Neural progenitor cell (in vitro differentiated cells): ENCODE results near the gene DOK3. TPM values are rescaled to one million over a fixed set of nuclear protein-coding genes. Genes with fewer than 3 reads are reported as not detected.

ENCODE experiments used
- DNase-seq: peaks from one replicate; pipeline ENCODE4 v3.0.0-alpha.2; 2016; ENCODE audit warnings: low spot score
- H2AFZ ChIP-seq: fragments of 200-600 bp; sonication (generic); replicated peaks from 2 replicates; pipeline ENCODE4 v1.6.1; 2016; ENCODE audit warnings: antibody characterized with exemption
- H3F3A ChIP-seq: fragments of 200-600 bp; sonication (generic); 2 replicates; pipeline ENCODE4 v1.6.1; 2016; ENCODE audit warnings: antibody characterized with exemption, low read depth
- H3K27ac ChIP-seq: fragments of 200-600 bp; sonication (generic); 2 replicates; pipeline ENCODE4 v1.5.1; 2016; ENCODE audit warnings: mild to moderate bottlenecking
- H3K27me3 ChIP-seq: fragments of 200-600 bp; sonication (generic); 2 replicates; pipeline ENCODE4 v1.6.1; 2016; ENCODE audit warnings: mild to moderate bottlenecking, moderate library complexity
- H3K36me3 ChIP-seq: fragments of 200-600 bp; sonication (generic); 2 replicates; pipeline ENCODE4 v1.5.1; 2016
- H3K4me1 ChIP-seq: fragments of 200-600 bp; sonication (generic); 2 replicates; pipeline ENCODE4 v1.6.1; 2016; ENCODE audit warnings: mixed run types
- H3K4me2 ChIP-seq: fragments of 200-600 bp; sonication (generic); 2 replicates; pipeline ENCODE4 v1.6.1; 2016
- H3K4me3 ChIP-seq: fragments of 200-600 bp; sonication (generic); 2 replicates; pipeline ENCODE4 v1.5.1; 2016
- H3K79me2 ChIP-seq: fragments of 200-600 bp; sonication (generic); 2 replicates; pipeline ENCODE4 v1.6.1; 2016; ENCODE audit warnings: low read depth
- H3K9ac ChIP-seq: fragments of 200-600 bp; sonication (generic); 2 replicates; pipeline ENCODE4 v1.6.1; 2016
- H3K9me3 ChIP-seq: fragments of 200-600 bp; sonication (generic); 2 replicates; pipeline ENCODE4 v1.5.1; 2016; ENCODE audit warnings: low read depth
- H4K20me1 ChIP-seq: fragments of 200-600 bp; sonication (generic); 2 replicates; pipeline ENCODE4 v1.6.1; 2016; ENCODE audit warnings: low read depth
- H3K27ac Mint-ChIP-seq: 3 replicates; pipeline ENCODE4 v1.8.0; 2021; ENCODE audit warnings: mixed read lengths
- H3K27me3 Mint-ChIP-seq: 2 replicates; pipeline ENCODE4 v1.8.0; 2022; ENCODE audit warnings: low read depth, mild to moderate bottlenecking, inconsistent platforms, moderate library complexity, mixed read lengths; ENCODE audit not compliant: insufficient read depth
- H3K36me3 Mint-ChIP-seq: 3 replicates; pipeline ENCODE4 v1.8.0; 2021; ENCODE audit warnings: mixed read lengths
- H3K4me1 Mint-ChIP-seq: 3 replicates; pipeline ENCODE4 v1.8.0; 2021; ENCODE audit warnings: mixed read lengths
- H3K4me3 Mint-ChIP-seq: 3 replicates; pipeline ENCODE4 v1.8.0; 2021; ENCODE audit warnings: mild to moderate bottlenecking, moderate library complexity, mixed read lengths
- H3K9me3 Mint-ChIP-seq: 3 replicates; pipeline ENCODE4 v1.8.0; 2020; ENCODE audit warnings: mixed read lengths
- CTCF ChIP-seq: fragments of 200-600 bp; sonication (generic); IDR thresholded peaks from 2 replicates; pipeline ENCODE4 v1.5.1; 2017; ENCODE audit warnings: antibody characterized with exemption, mild to moderate bottlenecking
- EZH2 ChIP-seq: fragments of 200-600 bp; sonication (generic); IDR thresholded peaks from 2 replicates; pipeline ENCODE4 v1.6.1; 2017; ENCODE audit warnings: antibody characterized with exemption, mild to moderate bottlenecking, moderate library complexity
- EZH2phosphoT487 ChIP-seq: fragments of 200-600 bp; sonication (generic); IDR thresholded peaks from 2 replicates; pipeline ENCODE4 v1.6.1; 2017; ENCODE audit warnings: antibody characterized with exemption
- total RNA-seq: library from RNA; depleted of rRNA; stranded (reverse); fragments of >200 nt; gene quantifications from 2 replicates; pipeline ENCODE4 v1.2.3, GENCODE V29; 2015; ENCODE audit warnings: low replicate concordance

DOK3 gene
- total RNA-seq, 1 donor from 2014 or later = 0.54 TPM

DNA sequence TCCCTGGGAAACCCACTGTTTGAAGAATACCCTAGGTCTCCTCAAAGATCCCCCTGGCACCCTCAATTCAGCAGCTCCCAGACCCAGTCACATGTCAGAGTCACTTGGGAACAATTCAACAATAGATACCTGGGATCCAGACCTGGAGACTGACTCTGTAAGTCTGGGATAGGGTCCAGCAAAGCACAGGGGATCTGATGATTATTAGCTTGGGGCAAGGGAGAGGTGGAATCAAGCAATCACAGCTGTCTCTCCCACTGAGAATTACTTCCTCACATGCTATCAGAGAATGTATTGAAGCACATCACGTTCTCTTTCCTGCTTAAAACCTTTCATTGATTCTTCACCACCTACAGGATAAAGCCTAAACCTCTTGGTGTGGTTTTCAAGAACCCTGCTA lies 38.9 kb upstream of the DOK3 start:
- Mint-ChIP-seq H3K4me3 (no peak overlapping the region), H3K27ac (no peak overlapping the region), H3K27me3 (no peaks in the 10 kb centered on the region), H3K36me3 (peaks cover 13% of the 10 kb centered on the region), H3K4me1 (peaks cover 40% of the 10 kb centered on the region), H3K9me3 (no peaks in the 10 kb centered on the region)
- H3K79me2 ChIP-seq = peaks cover 95% of the 10 kb centered on the region
- no peaks in the 10 kb centered on the region for H3K27me3 ChIP-seq
- H4K20me1 ChIP-seq = peaks cover 95% of the 10 kb centered on the region
- H3K9me3 ChIP-seq = no peaks in the 10 kb centered on the region
- H3K9ac ChIP-seq = no peak overlapping the region
- TF ChIP-seq EZH2phosphoT487 (no peak), CTCF (no peak), EZH2 (no peak)
- H3K4me1 ChIP-seq = peaks cover 22% of the 10 kb centered on the region
- no peak overlapping the region for H2AFZ ChIP-seq
- peaks cover 22% of the 10 kb centered on the region for H3F3A ChIP-seq
- no peaks in the 10 kb centered on the region for H3K36me3 ChIP-seq
- no peak for DNase-seq
- H3K4me2 ChIP-seq = no peak overlapping the region
- H3K4me3 ChIP-seq = no peak overlapping the region
- no peak overlapping the region for H3K27ac ChIP-seq

DNA sequence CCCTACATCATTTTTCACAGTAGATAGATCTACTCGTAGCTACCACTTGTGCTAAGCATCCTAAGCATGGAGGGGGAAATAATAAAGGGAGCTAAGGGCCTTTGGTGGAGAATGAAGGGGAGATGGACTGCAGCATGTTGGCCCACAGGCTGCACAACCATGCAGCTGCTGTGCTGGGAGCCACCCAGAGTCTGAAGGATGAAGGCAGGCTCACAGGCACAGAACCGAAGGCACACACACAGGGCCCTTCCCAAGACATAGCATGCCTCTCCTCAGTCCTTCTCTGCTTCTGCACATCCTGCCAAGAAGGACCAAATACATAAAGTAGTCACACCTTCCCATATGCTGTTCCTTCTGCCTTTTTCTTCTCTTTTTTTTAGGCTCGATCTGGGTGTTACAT lies 38.1 kb upstream of the DOK3 start:
- Histone ChIP-seq H3K79me2 (peaks cover 94% of the 10 kb centered on the region), H3K27ac (no peak overlapping the region), H3F3A (peaks cover 30% of the 10 kb centered on the region), H2AFZ (no peak overlapping the region), H3K27me3 (no peaks in the 10 kb centered on the region), H4K20me1 (peaks cover 95% of the 10 kb centered on the region), H3K4me3 (no peak overlapping the region), H3K4me1 (peaks cover 25% of the 10 kb centered on the region), H3K9ac (no peak overlapping the region), H3K4me2 (no peak overlapping the region), H3K36me3 (no peaks in the 10 kb centered on the region), H3K9me3 (no peaks in the 10 kb centered on the region)
- no peaks in the 10 kb centered on the region for H3K9me3 Mint-ChIP-seq
- no peak for DNase-seq
- no peak overlapping the region for H3K27ac Mint-ChIP-seq
- H3K36me3 Mint-ChIP-seq = peaks cover 15% of the 10 kb centered on the region
- H3K27me3 Mint-ChIP-seq = no peaks in the 10 kb centered on the region
- peaks cover 39% of the 10 kb centered on the region for H3K4me1 Mint-ChIP-seq
- H3K4me3 Mint-ChIP-seq = no peak overlapping the region
- TF ChIP-seq EZH2phosphoT487 = no peak
- TF ChIP-seq CTCF = no peak
- no peak for TF ChIP-seq EZH2

- Histone ChIP-seq H3K4me3 (no peak overlapping the region), H2AFZ (no peak overlapping the region), H3K9ac (no peak overlapping the region), H3K27ac (no peak overlapping the region), H3K79me2 (peaks cover 93% of the 10 kb centered on the region), H4K20me1 (peaks cover 95% of the 10 kb centered on the region), H3K4me1 (peaks cover 28% of the 10 kb centered on the region), H3K27me3 (no peaks in the 10 kb centered on the region), H3K36me3 (no peaks in the 10 kb centered on the region), H3K9me3 (no peaks in the 10 kb centered on the region), H3K4me2 (no peak overlapping the region), H3F3A (peaks cover 37% of the 10 kb centered on the region)
- H3K27me3 Mint-ChIP-seq = no peaks in the 10 kb centered on the region
- H3K27ac Mint-ChIP-seq = no peak overlapping the region
- TF ChIP-seq EZH2 (no peak), CTCF (no peak), EZH2phosphoT487 (no peak)
- H3K4me3 Mint-ChIP-seq = no peak overlapping the region
- H3K9me3 Mint-ChIP-seq = no peaks in the 10 kb centered on the region
- peaks cover 39% of the 10 kb centered on the region for H3K4me1 Mint-ChIP-seq
- H3K36me3 Mint-ChIP-seq = peaks cover 15% of the 10 kb centered on the region
- no peak for DNase-seq
Measured at GRCh38 chr5:177546258-177546741, 36.7 kb upstream of the DOK3 start.
